ENCODE measurements around the gene GOLGA6L7. TPM values are rescaled to one million over a fixed set of nuclear protein-coding genes. Genes with fewer than 3 reads are reported as not detected.

Gene GOLGA6L7
- total and polyA plus RNA-seq, 2 of the 4 experiments (the other 2 are of a cell fraction) = not detected

DNA sequence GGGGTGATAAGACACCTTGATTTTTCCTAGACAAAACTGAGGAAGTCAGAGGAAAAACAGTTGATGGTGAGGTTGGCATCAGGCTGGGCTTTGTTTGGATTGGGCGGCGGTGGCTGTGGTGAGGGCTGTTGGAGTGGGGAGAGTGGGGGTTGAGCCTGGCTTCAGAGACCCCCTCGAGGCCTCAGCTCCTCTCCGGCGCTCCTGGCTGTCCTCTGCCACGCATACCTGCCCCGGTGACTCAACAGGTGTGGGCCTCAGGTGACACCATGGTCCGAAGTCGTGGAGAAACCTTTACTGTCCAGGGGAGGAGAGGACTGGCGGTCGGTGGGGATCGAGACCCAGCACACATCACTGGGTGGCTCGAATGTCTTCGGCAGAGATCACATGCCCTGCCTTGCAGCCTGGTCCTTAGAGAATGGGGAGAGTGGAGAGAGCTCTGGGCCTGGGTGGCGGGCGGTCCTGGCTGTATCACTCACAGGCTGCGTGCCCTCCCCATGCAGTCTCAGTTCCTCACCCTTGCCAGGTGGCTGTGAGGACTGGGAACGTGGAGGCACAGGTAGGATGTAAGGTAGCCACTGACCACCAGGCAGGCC, 40.0 kb upstream of the GOLGA6L7 start:
- H3K18ac ChIP-seq (ENCODE audit: low read depth, low read length) = no peak overlapping the region
- peak overlapping the region; percentile 51; the same call in 1 of the 2 replicates for H2AK5ac ChIP-seq (ENCODE audit: low read depth, low read length)
- TF ChIP-seq SMC3 (IDR thresholded peaks at IDR 0.05; ENCODE audit: low read depth, low read length) (no peak), NFE2L2 (IDR thresholded peaks at IDR 0.05; ENCODE audit: low read depth, low read length) (no peak), RAD21 (IDR thresholded peaks at IDR 0.05; ENCODE audit: low read length) (no peak), RFX5 (IDR thresholded peaks at IDR 0.05; ENCODE audit: low read depth, low read length) (no peak), CHD1 (IDR thresholded peaks at IDR 0.05; ENCODE audit: low read depth, low read length) (no peak), MAFK (IDR thresholded peaks at IDR 0.05; ENCODE audit: low read depth, low read length) (no peak), BHLHE40 (IDR thresholded peaks at IDR 0.05; ENCODE audit: low read depth, low read length) (no peak), CEBPB (IDR thresholded peaks at IDR 0.05; ENCODE audit: low read depth, low read length) (no peak), RCOR1 (IDR thresholded peaks at IDR 0.05; ENCODE audit: insufficient replicate concordance, low read length) (no peak)
- TF ChIP-seq, protein P1, sequence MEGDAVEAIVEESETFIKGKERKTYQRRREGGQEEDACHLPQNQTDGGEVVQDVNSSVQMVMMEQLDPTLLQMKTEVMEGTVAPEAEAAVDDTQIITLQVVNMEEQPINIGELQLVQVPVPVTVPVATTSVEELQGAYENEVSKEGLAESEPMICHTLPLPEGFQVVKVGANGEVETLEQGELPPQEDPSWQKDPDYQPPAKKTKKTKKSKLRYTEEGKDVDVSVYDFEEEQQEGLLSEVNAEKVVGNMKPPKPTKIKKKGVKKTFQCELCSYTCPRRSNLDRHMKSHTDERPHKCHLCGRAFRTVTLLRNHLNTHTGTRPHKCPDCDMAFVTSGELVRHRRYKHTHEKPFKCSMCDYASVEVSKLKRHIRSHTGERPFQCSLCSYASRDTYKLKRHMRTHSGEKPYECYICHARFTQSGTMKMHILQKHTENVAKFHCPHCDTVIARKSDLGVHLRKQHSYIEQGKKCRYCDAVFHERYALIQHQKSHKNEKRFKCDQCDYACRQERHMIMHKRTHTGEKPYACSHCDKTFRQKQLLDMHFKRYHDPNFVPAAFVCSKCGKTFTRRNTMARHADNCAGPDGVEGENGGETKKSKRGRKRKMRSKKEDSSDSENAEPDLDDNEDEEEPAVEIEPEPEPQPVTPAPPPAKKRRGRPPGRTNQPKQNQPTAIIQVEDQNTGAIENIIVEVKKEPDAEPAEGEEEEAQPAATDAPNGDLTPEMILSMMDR (conservative IDR thresholded peaks at IDR 0.05; ENCODE audit: low read depth, low read length) = no peak
- TF ChIP-seq, protein P2, sequence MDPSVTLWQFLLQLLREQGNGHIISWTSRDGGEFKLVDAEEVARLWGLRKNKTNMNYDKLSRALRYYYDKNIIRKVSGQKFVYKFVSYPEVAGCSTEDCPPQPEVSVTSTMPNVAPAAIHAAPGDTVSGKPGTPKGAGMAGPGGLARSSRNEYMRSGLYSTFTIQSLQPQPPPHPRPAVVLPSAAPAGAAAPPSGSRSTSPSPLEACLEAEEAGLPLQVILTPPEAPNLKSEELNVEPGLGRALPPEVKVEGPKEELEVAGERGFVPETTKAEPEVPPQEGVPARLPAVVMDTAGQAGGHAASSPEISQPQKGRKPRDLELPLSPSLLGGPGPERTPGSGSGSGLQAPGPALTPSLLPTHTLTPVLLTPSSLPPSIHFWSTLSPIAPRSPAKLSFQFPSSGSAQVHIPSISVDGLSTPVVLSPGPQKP (IDR thresholded peaks at IDR 0.05; ENCODE audit: borderline replicate concordance, low read depth, low read length) = no peak
- TF ChIP-seq, protein P3, sequence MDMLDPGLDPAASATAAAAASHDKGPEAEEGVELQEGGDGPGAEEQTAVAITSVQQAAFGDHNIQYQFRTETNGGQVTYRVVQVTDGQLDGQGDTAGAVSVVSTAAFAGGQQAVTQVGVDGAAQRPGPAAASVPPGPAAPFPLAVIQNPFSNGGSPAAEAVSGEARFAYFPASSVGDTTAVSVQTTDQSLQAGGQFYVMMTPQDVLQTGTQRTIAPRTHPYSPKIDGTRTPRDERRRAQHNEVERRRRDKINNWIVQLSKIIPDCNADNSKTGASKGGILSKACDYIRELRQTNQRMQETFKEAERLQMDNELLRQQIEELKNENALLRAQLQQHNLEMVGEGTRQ (IDR thresholded peaks at IDR 0.05; ENCODE audit: low read depth, low read length) = no peak
- H3K9me1 ChIP-seq (ENCODE audit: insufficient read depth, low read length) = peaks cover 17% of the 10 kb centered on the region
- peaks cover 17% of the 10 kb centered on the region for H3K4me1 ChIP-seq (ENCODE audit: control insufficient read depth, insufficient read depth, low read length)
- no peak overlapping the region for H2AK9ac ChIP-seq (replicated peaks; ENCODE audit: low read depth, low read length, poor library complexity)
- BruUV-seq (replicated peaks) = no TSS peak
- no peak overlapping the region for H3K9ac ChIP-seq (ENCODE audit: low read depth, low read length)
- WGBS, 2 experiments (ENCODE audit: extremely low coverage in 2 of 2, insufficient read length in 1 of 2) = 94% methylated on average over 9 of the region's 18 CpGs; no CpG with 5 or more reads in 1 of the 2 experiments
- DNase-seq = no peak
- H2AFZ ChIP-seq (replicated peaks; ENCODE audit: low read length, poor library complexity) = no peak overlapping the region
- peaks cover 16 to 65% of the 10 kb centered on the region in 2 experiments for H3K79me1 ChIP-seq (ENCODE audit: low read depth in 1 of 2, low read length in 2 of 2)
- no peak overlapping the region for H4K5ac ChIP-seq (ENCODE audit: low read depth, low read length)
- H2BK15ac ChIP-seq (ENCODE audit: low read depth, low read length) = no peak overlapping the region
- no peaks in the 10 kb centered on the region for H3K27me3 ChIP-seq (ENCODE audit: control insufficient read depth, insufficient read depth, low read length)
- H3K14ac ChIP-seq (replicated peaks; ENCODE audit: low read depth, low read length) = no peak overlapping the region
- dilution Hi-C loops (cut with HindIII; ENCODE audit: low sequenced_read_pairs, unreplicated experiment) (no loop called here), intact Hi-C loops (cut with micrococcal nuclease) (no loop called here), in situ Hi-C loops (cut with MboI; ENCODE audit: low sequenced_read_pairs) (loop anchor here (10.0 kb wide), 1 partner anchor 86 kb away; no protein-coding TSS in a partner anchor)
- no peak overlapping the region for H3K23ac ChIP-seq (ENCODE audit: low read depth, low read length)
- H4K8ac ChIP-seq (ENCODE audit: low read depth in 2 of 2, low read length in 2 of 2) = no peak overlapping the region
- ChIA-PET CTCF (interaction anchor here (0.8 to 1.2 kb wide), 2 partner anchors 87 to 214 kb away, joined by 3 read pairs; no protein-coding TSS in a partner anchor), POLR2A (ENCODE audit: unreplicated experiment) (no interaction called here)
- H3K4ac ChIP-seq (ENCODE audit: low read depth, low read length) = peak overlapping the region; percentile 19; the same call in 1 of the 2 replicates
- no peak overlapping the region for H2BK120ac ChIP-seq (ENCODE audit: low read depth, low read length)
- ATAC-seq (ENCODE audit: low read depth) = no peak
- H3K9me3 ChIP-seq (ENCODE audit: control insufficient read depth, insufficient read depth, low read length) = no peaks in the 10 kb centered on the region
- no peak overlapping the region for H2BK20ac ChIP-seq (ENCODE audit: low read depth, low read length)
- H3K4me2 ChIP-seq (ENCODE audit: low read depth, low read length) = no peak overlapping the region
- no peak overlapping the region for H3K4me3 ChIP-seq (ENCODE audit: insufficient read depth, low read depth, low read length)
- H3K56ac ChIP-seq (ENCODE audit: extremely low read depth, insufficient read depth, low read length) = no peak overlapping the region
- H3K27ac ChIP-seq (ENCODE audit: insufficient read depth, low read length) = no peak overlapping the region
- H4K20me1 ChIP-seq (ENCODE audit: insufficient read depth, low read length) = peaks cover 22% of the 10 kb centered on the region; the same call in 1 of the 2 replicates
- H3K36me3 ChIP-seq (ENCODE audit: control insufficient read depth, insufficient read depth, low read length) = no peaks in the 10 kb centered on the region
- H2BK5ac ChIP-seq (ENCODE audit: low read depth, low read length, poor library complexity, severe bottlenecking) = no peak overlapping the region
- no peak overlapping the region for H4K91ac ChIP-seq (ENCODE audit: insufficient read depth, low read depth, low read length)

Measured in IMR-90 (cell line).